ENCODE measurements around the gene PPP1CC.

PPP1CC gene

DNA sequence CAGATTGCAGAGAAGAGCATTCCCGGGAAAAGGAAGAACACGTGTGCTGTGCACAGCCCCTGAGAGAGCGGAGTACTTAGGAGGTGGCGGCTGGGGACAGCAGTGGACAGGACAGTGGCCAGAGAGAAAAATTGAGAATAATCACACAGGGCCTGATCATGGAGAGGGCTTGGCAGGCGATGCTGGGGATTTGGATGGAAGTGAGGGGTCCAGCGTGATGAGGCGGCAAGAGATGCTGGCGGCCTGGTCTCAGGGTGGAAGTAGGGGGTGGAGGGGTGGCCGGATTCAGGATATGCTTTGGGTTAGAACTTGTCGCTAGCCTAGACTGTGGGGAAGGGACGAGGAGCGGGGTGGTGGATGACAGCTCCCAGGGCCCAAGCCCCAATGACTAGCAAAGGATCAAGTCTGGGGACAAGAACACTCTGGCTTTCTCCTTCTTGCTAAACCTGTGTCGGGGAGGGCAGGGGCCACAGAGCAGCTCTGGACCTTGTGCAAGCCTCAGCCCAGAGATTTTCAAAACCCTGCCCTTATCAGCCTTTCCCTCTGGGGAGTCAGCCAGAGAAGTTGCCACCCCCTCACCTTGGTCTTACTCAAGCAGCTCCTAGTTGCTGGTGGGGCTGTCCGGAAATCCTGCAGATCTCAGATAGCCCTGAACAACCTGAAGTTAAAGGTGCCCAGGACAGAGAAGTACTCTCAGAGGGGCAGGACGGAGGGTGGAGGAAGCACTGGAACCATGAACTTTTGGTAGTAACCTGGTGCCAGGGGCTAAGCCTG, 55.1 kb downstream of the PPP1CC start:
- no peak for DNase-seq (ENCODE audit: low read depth, low spot score)

DNA sequence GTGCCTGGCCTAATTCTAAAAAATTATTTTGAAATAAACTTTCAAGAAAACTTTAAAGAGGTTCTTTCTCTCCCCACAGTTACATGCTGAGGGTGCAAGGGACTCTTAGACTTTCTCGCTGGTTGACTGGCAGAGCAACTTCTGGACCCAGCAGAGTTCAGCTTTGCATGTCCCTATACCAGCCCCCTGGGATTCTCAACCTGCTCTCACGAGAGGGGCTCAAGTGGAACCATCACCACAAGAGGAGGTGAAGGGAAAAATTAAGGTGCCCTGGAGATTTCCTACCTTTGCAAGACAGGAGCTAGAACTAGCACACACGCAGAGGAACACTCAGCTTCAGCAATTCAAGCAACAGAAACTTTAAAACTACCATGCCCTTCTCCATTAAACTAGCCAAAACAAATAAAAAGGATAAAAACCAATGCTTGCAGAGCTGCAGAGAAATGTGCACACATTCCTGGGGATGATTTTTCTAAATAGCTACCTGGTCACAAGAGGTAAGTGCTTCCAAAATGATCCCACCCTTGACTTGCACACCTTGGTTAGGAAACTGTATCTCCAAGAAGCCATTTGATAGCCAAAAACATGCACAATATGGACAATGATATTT, 56.3 kb downstream of the PPP1CC start:
- no peak for DNase-seq (ENCODE audit: low read depth, low spot score)

DNA sequence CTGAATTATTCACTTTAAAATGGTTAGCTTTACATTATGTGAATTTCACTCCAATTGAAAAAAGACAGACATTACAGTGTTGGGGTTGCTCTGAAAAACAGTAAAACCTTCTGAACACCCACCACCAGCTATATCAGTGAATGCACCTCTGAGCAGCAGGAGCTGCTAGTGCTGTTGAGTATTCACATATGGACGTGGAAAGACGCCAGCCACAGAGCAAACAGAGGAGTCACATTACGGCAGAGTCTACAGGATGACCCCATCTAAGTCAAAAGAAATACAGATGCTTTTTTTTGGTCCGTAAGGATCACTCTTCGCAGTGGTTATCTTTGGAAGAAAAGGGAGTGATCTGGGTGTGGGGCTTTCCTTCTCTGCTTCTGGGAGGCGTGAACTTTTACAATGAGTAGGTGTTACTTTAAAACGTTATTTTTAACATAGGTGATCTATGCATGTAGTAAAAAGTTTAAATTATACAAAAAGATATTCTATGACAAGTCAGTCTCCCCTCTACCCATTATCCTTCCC, 58.3 kb downstream of the PPP1CC start:
- DNase-seq (ENCODE audit: low read depth, low spot score), result no peak

DNA sequence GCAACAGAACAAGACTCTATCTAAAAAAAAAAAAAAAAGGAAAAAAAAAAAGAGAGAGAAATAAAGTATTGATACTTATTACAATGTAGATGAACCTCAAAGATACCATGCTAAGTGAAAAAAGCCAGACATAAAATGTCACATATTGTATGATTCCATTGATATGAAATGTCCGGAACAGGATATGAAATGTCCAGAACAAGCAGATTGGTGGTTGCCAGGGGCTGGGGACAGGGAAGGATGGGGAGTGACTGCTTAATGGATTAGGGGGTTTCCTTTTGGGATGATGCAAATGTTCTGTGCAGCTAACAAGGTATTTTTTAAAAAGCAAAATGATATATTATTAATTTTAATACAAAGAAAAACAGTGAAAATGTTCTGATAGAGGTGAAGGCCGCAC, 58.8 kb downstream of the PPP1CC start:
- no peak for DNase-seq (ENCODE audit: low read depth, low spot score)

DNA sequence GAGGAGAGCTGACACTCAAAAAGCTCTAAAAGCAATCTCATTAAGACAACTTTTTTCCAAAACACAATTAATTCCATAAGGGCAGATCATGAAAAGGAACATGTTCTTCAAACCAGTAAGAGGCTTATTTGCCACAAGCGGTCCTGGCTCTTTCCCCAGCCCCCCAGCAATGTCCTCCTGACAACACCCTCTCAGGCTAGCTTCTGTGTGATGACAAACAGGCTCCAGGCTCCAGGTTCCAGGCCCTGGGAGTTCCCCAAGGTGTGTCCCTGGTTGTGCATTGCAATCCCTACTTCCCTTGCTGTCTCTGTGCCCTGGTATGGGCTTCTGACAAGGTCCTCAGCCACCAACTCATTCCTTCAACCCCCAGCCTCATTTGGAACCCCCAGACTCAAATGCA, 62.7 kb downstream of the PPP1CC start:
- no peak for DNase-seq (ENCODE audit: low read depth, low spot score)

DNA sequence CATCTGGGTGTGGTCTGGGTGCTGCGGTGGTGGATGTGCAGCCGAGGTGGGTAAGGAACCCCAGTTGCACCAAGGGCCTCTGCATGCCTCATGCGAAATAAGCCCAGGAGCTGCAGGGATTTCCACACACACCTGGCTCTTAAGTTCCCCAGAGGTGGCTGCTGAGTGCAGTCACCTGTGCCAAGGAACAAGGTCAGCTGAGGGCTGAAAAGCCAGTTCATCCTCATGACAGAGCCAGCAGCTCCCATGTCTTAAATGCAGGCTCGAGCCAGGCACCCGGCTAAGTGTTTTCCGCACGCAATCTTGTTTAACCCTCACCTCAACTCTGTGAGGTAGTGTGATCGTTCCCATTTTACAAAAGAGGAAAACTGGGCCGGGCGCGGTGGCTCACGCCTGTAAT, 63.5 kb downstream of the PPP1CC start:
- no peak for DNase-seq (ENCODE audit: low read depth, low spot score)

DNA sequence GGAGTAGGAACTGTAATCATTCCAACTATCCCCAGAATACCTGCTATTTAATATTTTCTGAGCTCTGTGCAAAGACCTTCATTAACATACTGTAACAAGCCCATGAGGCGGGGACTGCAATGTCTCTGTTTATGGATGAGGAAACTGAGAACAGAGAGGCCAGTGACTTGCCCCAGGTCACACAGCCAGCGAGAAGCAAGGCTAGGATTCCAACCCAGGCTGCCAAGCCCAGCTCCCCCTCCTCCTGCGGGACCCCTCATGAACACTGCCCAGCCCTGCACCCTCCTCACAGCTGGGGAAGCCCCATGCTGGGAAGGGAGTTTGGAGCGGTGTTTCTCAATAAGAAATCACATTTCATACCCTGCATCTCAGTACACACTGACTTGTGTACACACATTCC, 64.7 kb downstream of the PPP1CC start:
- DNase-seq (ENCODE audit: low read depth, low spot score), result no peak

DNA sequence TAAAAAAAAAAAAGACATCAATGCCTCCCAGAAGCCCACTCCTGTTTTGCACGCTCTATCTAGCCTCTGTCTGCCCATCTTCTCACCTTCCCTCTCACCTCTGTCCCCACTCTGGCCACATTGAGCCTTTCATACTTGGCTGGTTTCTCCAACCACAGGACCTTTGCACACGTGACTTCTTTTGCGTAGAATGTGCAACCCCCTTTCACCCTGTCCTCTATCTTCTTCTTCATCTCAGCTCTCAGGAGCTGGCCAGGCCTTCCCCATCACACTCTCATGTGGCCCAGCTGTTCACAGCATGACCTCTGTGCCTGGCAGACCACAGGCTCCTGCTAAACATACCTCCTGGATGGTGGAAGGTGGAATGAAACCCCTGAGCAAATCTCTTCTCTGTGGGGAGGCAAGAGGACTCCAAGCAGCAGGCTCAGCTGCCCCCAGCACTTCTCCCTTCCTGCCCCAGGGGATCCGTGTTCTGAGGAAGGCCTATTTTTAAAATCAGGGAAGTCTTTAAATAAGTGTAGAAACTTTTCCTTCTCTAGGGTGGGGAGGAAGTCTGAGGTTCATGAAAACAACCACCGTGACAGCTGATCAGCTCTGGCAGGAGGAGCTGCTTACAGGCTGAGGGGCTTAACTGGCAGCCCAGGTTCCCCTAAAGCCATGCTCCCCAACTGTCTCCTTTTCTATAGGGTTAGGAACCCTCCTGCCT, 65.3 kb downstream of the PPP1CC start:
- peak; percentile 50 for DNase-seq (ENCODE audit: low read depth, low spot score)

DNA sequence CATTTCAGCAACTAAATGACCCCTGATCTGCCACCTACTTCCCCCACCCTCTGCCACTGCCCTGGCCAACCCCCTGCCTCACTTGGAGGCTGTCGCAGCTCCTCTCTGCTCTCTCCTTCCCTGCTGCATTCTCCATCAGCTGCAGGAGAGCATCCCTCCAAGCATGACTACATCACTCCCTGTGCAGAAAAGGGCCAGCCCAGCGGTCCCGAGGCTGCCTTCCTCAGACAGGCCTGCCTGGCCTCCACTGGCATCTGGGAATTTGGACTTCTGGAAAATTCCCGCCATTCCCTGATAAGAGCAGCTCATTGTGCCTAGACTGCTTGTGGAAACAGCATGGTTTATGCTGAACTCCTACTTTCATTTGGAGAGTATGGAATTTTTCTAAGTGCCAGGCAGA, 66.5 kb downstream of the PPP1CC start:
- DNase-seq (ENCODE audit: low read depth, low spot score), result no peak

DNA sequence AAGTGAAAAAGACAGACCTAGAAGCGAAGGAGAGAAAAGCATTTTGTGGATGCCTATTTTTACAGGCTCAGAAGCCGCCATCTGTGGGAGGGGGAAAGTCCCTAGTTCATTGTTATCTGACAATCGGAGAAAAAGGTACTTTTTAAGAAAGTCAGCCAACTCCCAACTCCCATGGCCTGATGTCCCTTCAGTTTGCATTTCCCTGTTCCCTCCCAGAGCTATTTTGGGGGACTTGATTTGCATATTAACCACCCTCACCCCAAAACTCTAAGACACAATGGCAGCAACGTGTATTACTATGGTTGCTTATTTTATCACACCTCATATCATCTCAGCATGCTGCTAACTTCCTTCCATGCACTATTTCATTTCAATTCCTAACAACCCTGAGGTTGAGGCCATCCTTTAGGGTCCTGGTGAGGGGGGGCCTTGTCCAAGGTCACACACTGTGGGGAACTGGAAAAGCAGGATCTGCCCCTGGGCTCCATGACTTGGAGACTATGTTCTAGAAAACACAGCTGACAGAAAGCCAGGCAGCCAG, 72.5 kb downstream of the PPP1CC start:
- DNase-seq (ENCODE audit: low read depth, low spot score), result no peak
